HK-2 (cell line): Measurements from ENCODE around the gene HPCAL1.

Source experiments
- DNase-seq: peaks from one replicate; pipeline ENCODE4 v3.0.0-alpha.2; 2018; ENCODE audit not compliant: unreplicated experiment

HPCAL1 gene

GRCh38 chr2:10407841-10408648 lies 105.3 kb downstream of the HPCAL1 start:
- DNase-seq, result peak; percentile 76

GRCh38 chr2:10408649-10409579 lies 106.2 kb downstream of the HPCAL1 start:
- DNase-seq, result peak; percentile 89

GRCh38 chr2:10410001-10410822 lies 107.5 kb downstream of the HPCAL1 start:
- DNase-seq, result no peak

GRCh38 chr2:10410823-10411437 lies 108.2 kb downstream of the HPCAL1 start:
- no peak for DNase-seq

- DNase-seq, result no peak
Measured at GRCh38 chr2:10411557-10411956, 108.9 kb downstream of the HPCAL1 start.

GRCh38 chr2:10412380-10412779 lies 109.7 kb downstream of the HPCAL1 start:
- no peak for DNase-seq

- DNase-seq, result no peak
Measured at GRCh38 chr2:10413503-10413902, 110.8 kb downstream of the HPCAL1 start.

- DNase-seq, result peak; percentile 63
Measured at GRCh38 chr2:10413991-10414451, 111.3 kb downstream of the HPCAL1 start.

GRCh38 chr2:10414591-10414990 lies 111.9 kb downstream of the HPCAL1 start:
- DNase-seq, result no peak

GRCh38 chr2:10415048-10415447 lies 112.3 kb downstream of the HPCAL1 start:
- DNase-seq, result no peak

GRCh38 chr2:10415640-10416039 lies 112.9 kb downstream of the HPCAL1 start:
- no peak for DNase-seq

GRCh38 chr2:10417551-10418335 lies 115.0 kb downstream of the HPCAL1 start:
- DNase-seq, result no peak

GRCh38 chr2:10419553-10420257 lies 117.0 kb downstream of the HPCAL1 start:
- no peak for DNase-seq

- no peak for DNase-seq
Measured at GRCh38 chr2:10422251-10422650, 119.5 kb downstream of the HPCAL1 start.

- no peak for DNase-seq
Measured at GRCh38 chr2:10422732-10423399, 120.2 kb downstream of the HPCAL1 start.

- DNase-seq, result no peak
Measured at GRCh38 chr2:10423400-10423774, 120.7 kb downstream of the HPCAL1 start.

- no peak for DNase-seq
Measured at GRCh38 chr2:10424051-10424450, 121.3 kb downstream of the HPCAL1 start.

GRCh38 chr2:10424916-10425505 lies 122.3 kb downstream of the HPCAL1 start:
- DNase-seq, result no peak

- no peak for DNase-seq
Measured at GRCh38 chr2:10425699-10426098, 123.0 kb downstream of the HPCAL1 start.
